ENCODE data around the gene ECM1.

The ECM1 gene

GRCh38 chr1:150551784-150552127, 43.8 kb downstream of the ECM1 start:
- H3K27me3 ChIP-seq (ENCODE audit: insufficient read depth, low read length, poor library complexity): no peaks in the 10 kb centered on the region
- DNase-seq: no peak
- no peak overlapping the region for H3K4me3 ChIP-seq (ENCODE audit: low read length)
- no peak overlapping the region for H3K27ac ChIP-seq (ENCODE audit: low read depth, low read length)
- H4K5ac ChIP-seq (ENCODE audit: low read length): no peak overlapping the region
- no peak overlapping the region for H2BK5ac ChIP-seq (ENCODE audit: low read length)
- H4K8ac ChIP-seq (ENCODE audit: low read depth, low read length): no peak overlapping the region
- no peak overlapping the region for H3K18ac ChIP-seq (ENCODE audit: low read length)
- no CpG with 5 or more reads among the region's 1 CpG for WGBS (ENCODE audit: extremely low coverage, insufficient coverage, low lambda C conversion rate)
- H3K23ac ChIP-seq (ENCODE audit: low read length): no peak overlapping the region
- H2AK5ac ChIP-seq (ENCODE audit: low read length): no peak overlapping the region
- no peak overlapping the region for H3K4ac ChIP-seq (ENCODE audit: low read depth, low read length)
- no peaks in the 10 kb centered on the region for H3K36me3 ChIP-seq (ENCODE audit: control insufficient read depth, insufficient read depth, low read length)
- no peaks in the 10 kb centered on the region for H3K79me1 ChIP-seq (ENCODE audit: low read length)
- no peaks in the 10 kb centered on the region for H3K4me1 ChIP-seq (ENCODE audit: control insufficient read depth, low read depth, low read length)
- no peaks in the 10 kb centered on the region for H3K79me2 ChIP-seq (ENCODE audit: control insufficient read depth, insufficient read depth, low read length)
- no peak overlapping the region for H2BK120ac ChIP-seq (ENCODE audit: low read depth, low read length)
- H3K56ac ChIP-seq (ENCODE audit: low read length): no peak overlapping the region
- H2BK15ac ChIP-seq (replicated peaks; ENCODE audit: low read depth): no peak overlapping the region
- H3K9ac ChIP-seq (ENCODE audit: low read length): no peak overlapping the region
- H3K4me2 ChIP-seq (ENCODE audit: low read length): no peak overlapping the region

DNA sequence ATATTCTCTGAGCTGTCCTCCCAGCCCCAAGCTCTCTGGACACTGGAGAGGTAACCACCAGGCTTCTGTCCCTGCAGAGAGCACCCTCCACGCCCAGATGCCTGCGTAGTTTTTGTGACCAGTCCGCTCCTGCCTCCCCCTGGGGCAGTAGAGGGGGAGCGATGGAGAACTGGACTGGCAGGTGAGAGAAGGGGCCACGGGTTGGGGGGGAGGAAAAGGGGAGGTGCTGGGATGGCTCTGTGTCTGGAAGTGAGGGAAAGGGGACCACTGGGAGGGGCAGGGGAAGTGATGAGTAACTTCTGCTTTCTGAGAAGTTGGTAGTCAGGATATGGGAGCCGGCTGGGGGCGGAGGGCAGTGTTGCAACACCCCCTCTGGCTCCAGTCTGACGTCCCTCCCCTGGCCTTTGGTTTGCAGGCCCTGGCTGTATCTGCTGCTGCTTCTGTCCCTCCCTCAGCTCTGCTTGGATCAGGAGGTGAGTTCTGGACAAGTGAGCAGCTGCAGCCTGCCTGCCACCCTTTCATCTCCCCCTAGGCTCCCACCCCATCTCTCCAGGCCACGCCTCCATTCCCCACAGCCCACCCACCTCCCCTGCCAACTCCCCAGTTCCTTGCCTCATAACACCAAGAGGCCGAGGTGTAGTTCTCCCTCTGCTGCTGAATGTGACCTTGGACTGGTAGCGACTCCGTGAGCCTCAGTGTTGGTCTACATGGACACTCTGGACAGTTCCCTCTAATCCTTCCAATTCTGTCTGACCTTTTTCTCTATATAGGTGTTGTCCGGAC, 44.4 kb downstream of the ECM1 start:
- no peaks in the 10 kb centered on the region for H3K4me1 ChIP-seq (ENCODE audit: control insufficient read depth, low read depth, low read length)
- no peak overlapping the region for H2BK15ac ChIP-seq (replicated peaks; ENCODE audit: low read depth)
- H2BK120ac ChIP-seq (ENCODE audit: low read depth, low read length): no peak overlapping the region
- no peaks in the 10 kb centered on the region for H3K36me3 ChIP-seq (ENCODE audit: control insufficient read depth, insufficient read depth, low read length)
- H3K4ac ChIP-seq (ENCODE audit: low read depth, low read length): no peak overlapping the region
- no peak overlapping the region for H4K8ac ChIP-seq (ENCODE audit: low read depth, low read length)
- no peak overlapping the region for H4K5ac ChIP-seq (ENCODE audit: low read length)
- H3K4me3 ChIP-seq (ENCODE audit: low read length): no peak overlapping the region
- H3K56ac ChIP-seq (ENCODE audit: low read length): peak overlapping the region; percentile 6
- H3K27ac ChIP-seq (ENCODE audit: low read depth, low read length): no peak overlapping the region
- no peak overlapping the region for H3K18ac ChIP-seq (ENCODE audit: low read length)
- DNase-seq: peak; percentile 77
- no peak overlapping the region for H2AK5ac ChIP-seq (ENCODE audit: low read length)
- no peaks in the 10 kb centered on the region for H3K27me3 ChIP-seq (ENCODE audit: insufficient read depth, low read length, poor library complexity)
- no peak overlapping the region for H3K4me2 ChIP-seq (ENCODE audit: low read length)
- WGBS (ENCODE audit: extremely low coverage, insufficient coverage, low lambda C conversion rate): no CpG with 5 or more reads among the region's 13 CpGs
- H3K79me1 ChIP-seq (ENCODE audit: low read length): no peaks in the 10 kb centered on the region
- no peak overlapping the region for H3K9ac ChIP-seq (ENCODE audit: low read length)
- H3K23ac ChIP-seq (ENCODE audit: low read length): no peak overlapping the region
- H3K79me2 ChIP-seq (ENCODE audit: control insufficient read depth, insufficient read depth, low read length): no peaks in the 10 kb centered on the region
- H2BK5ac ChIP-seq (ENCODE audit: low read length): no peak overlapping the region

DNA sequence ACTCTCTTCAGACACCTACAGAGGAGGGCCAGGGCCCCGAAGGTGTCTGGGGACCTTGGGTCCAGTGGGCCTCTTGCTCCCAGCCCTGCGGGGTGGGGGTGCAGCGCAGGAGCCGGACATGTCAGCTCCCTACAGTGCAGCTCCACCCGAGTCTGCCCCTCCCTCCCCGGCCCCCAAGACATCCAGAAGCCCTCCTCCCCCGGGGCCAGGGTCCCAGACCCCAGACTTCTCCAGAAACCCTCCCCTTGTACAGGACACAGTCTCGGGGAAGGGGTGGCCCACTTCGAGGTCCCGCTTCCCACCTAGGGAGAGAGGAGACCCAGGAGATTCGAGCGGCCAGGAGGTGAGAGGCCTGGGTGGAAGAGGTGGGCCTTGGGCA, 45.0 kb downstream of the ECM1 start:
- no peak overlapping the region for H2BK15ac ChIP-seq (replicated peaks; ENCODE audit: low read depth)
- H3K4me1 ChIP-seq (ENCODE audit: control insufficient read depth, low read depth, low read length): no peaks in the 10 kb centered on the region
- H2BK120ac ChIP-seq (ENCODE audit: low read depth, low read length): no peak overlapping the region
- H4K5ac ChIP-seq (ENCODE audit: low read length): no peak overlapping the region
- no peaks in the 10 kb centered on the region for H3K79me2 ChIP-seq (ENCODE audit: control insufficient read depth, insufficient read depth, low read length)
- DNase-seq: no peak
- H3K27ac ChIP-seq (ENCODE audit: low read depth, low read length): no peak overlapping the region
- H3K18ac ChIP-seq (ENCODE audit: low read length): no peak overlapping the region
- no peaks in the 10 kb centered on the region for H3K79me1 ChIP-seq (ENCODE audit: low read length)
- no peak overlapping the region for H4K8ac ChIP-seq (ENCODE audit: low read depth, low read length)
- no peak overlapping the region for H3K4ac ChIP-seq (ENCODE audit: low read depth, low read length)
- H3K23ac ChIP-seq (ENCODE audit: low read length): no peak overlapping the region
- no peak overlapping the region for H2AK5ac ChIP-seq (ENCODE audit: low read length)
- H3K9ac ChIP-seq (ENCODE audit: low read length): no peak overlapping the region
- H3K56ac ChIP-seq (ENCODE audit: low read length): peak overlapping the region; percentile 15
- no peak overlapping the region for H2BK5ac ChIP-seq (ENCODE audit: low read length)
- H3K36me3 ChIP-seq (ENCODE audit: control insufficient read depth, insufficient read depth, low read length): no peaks in the 10 kb centered on the region
- no peak overlapping the region for H3K4me2 ChIP-seq (ENCODE audit: low read length)
- WGBS (ENCODE audit: extremely low coverage, insufficient coverage, low lambda C conversion rate): no CpG with 5 or more reads among the region's 12 CpGs
- H3K27me3 ChIP-seq (ENCODE audit: insufficient read depth, low read length, poor library complexity): no peaks in the 10 kb centered on the region
- no peak overlapping the region for H3K4me3 ChIP-seq (ENCODE audit: low read length)

- Histone ChIP-seq H3K23ac (ENCODE audit: low read length) (no peak overlapping the region), H2BK15ac (replicated peaks; ENCODE audit: low read depth) (no peak overlapping the region), H3K36me3 (ENCODE audit: control insufficient read depth, insufficient read depth, low read length) (no peaks in the 10 kb centered on the region), H3K9ac (ENCODE audit: low read length) (no peak overlapping the region), H3K56ac (ENCODE audit: low read length) (peak overlapping the region; percentile 15), H3K27ac (ENCODE audit: low read depth, low read length) (no peak overlapping the region), H3K18ac (ENCODE audit: low read length) (no peak overlapping the region), H3K27me3 (ENCODE audit: insufficient read depth, low read length, poor library complexity) (no peaks in the 10 kb centered on the region), H2BK5ac (ENCODE audit: low read length) (no peak overlapping the region), H3K79me1 (ENCODE audit: low read length) (no peaks in the 10 kb centered on the region), H3K4ac (ENCODE audit: low read depth, low read length) (no peak overlapping the region), H3K4me1 (ENCODE audit: control insufficient read depth, low read depth, low read length) (no peaks in the 10 kb centered on the region), H2AK5ac (ENCODE audit: low read length) (no peak overlapping the region), H2BK120ac (ENCODE audit: low read depth, low read length) (no peak overlapping the region), H4K8ac (ENCODE audit: low read depth, low read length) (no peak overlapping the region), H4K5ac (ENCODE audit: low read length) (no peak overlapping the region), H3K4me3 (ENCODE audit: low read length) (no peak overlapping the region), H3K4me2 (ENCODE audit: low read length) (no peak overlapping the region), H3K79me2 (ENCODE audit: control insufficient read depth, insufficient read depth, low read length) (no peaks in the 10 kb centered on the region)
- no peak for DNase-seq
- no CpG with 5 or more reads among the region's 23 CpGs for WGBS (ENCODE audit: extremely low coverage, insufficient coverage, low lambda C conversion rate)
Measured at GRCh38 chr1:150553392-150554085, 45.6 kb downstream of the ECM1 start.

DNA sequence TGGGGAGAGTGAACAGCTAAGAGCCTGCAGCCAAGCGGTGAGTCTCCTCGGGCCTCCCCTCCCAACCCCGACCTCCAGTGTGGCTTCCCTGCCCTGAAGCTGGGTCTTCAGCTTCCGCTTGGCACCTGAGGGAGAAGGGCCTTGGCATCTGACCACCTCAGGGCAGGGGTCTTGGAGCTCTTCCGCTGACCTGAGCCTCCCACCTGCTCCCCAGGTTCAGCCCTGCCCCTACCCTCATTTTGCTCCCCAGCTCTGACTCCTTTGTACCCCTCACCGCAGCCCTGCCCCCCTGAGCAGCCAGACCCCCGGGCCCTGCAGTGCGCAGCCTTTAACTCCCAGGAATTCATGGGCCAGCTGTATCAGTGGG, 46.2 kb downstream of the ECM1 start:
- no peak overlapping the region for H2AK5ac ChIP-seq (ENCODE audit: low read length)
- H3K4me1 ChIP-seq (ENCODE audit: control insufficient read depth, low read depth, low read length): no peaks in the 10 kb centered on the region
- H3K9ac ChIP-seq (ENCODE audit: low read length): no peak overlapping the region
- WGBS (ENCODE audit: extremely low coverage, insufficient coverage, low lambda C conversion rate): no CpG with 5 or more reads among the region's 8 CpGs
- no peaks in the 10 kb centered on the region for H3K79me2 ChIP-seq (ENCODE audit: control insufficient read depth, insufficient read depth, low read length)
- DNase-seq: no peak
- H2BK5ac ChIP-seq (ENCODE audit: low read length): no peak overlapping the region
- H3K27me3 ChIP-seq (ENCODE audit: insufficient read depth, low read length, poor library complexity): no peaks in the 10 kb centered on the region
- H3K27ac ChIP-seq (ENCODE audit: low read depth, low read length): no peak overlapping the region
- H3K4me3 ChIP-seq (ENCODE audit: low read length): no peak overlapping the region
- no peak overlapping the region for H3K4me2 ChIP-seq (ENCODE audit: low read length)
- no peaks in the 10 kb centered on the region for H3K36me3 ChIP-seq (ENCODE audit: control insufficient read depth, insufficient read depth, low read length)
- H2BK120ac ChIP-seq (ENCODE audit: low read depth, low read length): no peak overlapping the region
- H3K4ac ChIP-seq (ENCODE audit: low read depth, low read length): no peak overlapping the region
- H3K56ac ChIP-seq (ENCODE audit: low read length): no peak overlapping the region
- H4K8ac ChIP-seq (ENCODE audit: low read depth, low read length): no peak overlapping the region
- no peak overlapping the region for H3K23ac ChIP-seq (ENCODE audit: low read length)
- no peak overlapping the region for H4K5ac ChIP-seq (ENCODE audit: low read length)
- no peaks in the 10 kb centered on the region for H3K79me1 ChIP-seq (ENCODE audit: low read length)
- no peak overlapping the region for H2BK15ac ChIP-seq (replicated peaks; ENCODE audit: low read depth)
- no peak overlapping the region for H3K18ac ChIP-seq (ENCODE audit: low read length)

Data from mesendoderm (in vitro differentiated cells).